Esophagus muscularis mucosa (tissue), 4 donors: ENCODE data around the gene DACT2.
"Not testable (repeated sequence)": the region's sequence is repeated elsewhere in the genome, so short reads cannot be mapped to it uniquely, and the experiment has no call there.

Experiments used
- EP300 ChIP-seq: sonication (generic); formaldehyde crosslinking; IDR thresholded peaks from one replicate; pipeline ENCODE4 v1.6.1; 2017; ENCODE audit warnings: antibody characterized with exemption
- POLR2A ChIP-seq: fragments of 450-650 bp; IDR thresholded peaks from one replicate; pipeline ENCODE4 v1.6.1; 2017; ENCODE audit warnings: antibody characterized with exemption, moderate library complexity, mild to moderate bottlenecking, low read depth
- TF ChIP-seq, protein P1 (sequence below), 3 experiments: fragments of 200-600 bp in 2 of 3; fragments of 450-650 bp in 1 of 3; sonication (generic) in 2 of 3; IDR thresholded peaks; one replicate each; pipeline ENCODE4 v1.5.1; 2017 to 2019; ENCODE audit warnings: antibody characterized with exemption in 3 of 3, mild to moderate bottlenecking in 2 of 3, moderate library complexity in 1 of 3

DNA sequence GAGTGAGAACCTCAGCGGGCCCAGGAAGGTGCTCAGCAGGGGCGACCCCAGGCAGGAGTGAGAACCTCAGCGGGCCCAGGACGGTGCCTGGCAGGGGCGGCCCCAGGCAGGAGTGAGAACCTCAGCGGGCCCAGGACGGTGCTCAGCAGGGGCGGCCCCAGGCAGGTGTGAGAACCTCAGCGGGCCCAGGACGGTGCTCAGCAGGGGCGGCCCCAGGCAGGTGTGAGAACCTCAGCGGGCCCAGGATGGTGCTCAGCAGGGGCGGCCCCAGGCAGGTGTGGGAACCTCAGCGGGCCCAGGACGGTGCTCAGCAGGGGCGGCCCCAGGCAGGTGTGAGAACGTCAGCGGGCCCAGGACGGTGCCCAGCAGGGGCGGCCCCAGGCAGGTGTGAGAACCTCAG lies 37.3 kb upstream of the DACT2 start:
- TF ChIP-seq, protein P1, sequence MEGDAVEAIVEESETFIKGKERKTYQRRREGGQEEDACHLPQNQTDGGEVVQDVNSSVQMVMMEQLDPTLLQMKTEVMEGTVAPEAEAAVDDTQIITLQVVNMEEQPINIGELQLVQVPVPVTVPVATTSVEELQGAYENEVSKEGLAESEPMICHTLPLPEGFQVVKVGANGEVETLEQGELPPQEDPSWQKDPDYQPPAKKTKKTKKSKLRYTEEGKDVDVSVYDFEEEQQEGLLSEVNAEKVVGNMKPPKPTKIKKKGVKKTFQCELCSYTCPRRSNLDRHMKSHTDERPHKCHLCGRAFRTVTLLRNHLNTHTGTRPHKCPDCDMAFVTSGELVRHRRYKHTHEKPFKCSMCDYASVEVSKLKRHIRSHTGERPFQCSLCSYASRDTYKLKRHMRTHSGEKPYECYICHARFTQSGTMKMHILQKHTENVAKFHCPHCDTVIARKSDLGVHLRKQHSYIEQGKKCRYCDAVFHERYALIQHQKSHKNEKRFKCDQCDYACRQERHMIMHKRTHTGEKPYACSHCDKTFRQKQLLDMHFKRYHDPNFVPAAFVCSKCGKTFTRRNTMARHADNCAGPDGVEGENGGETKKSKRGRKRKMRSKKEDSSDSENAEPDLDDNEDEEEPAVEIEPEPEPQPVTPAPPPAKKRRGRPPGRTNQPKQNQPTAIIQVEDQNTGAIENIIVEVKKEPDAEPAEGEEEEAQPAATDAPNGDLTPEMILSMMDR (IDR thresholded peaks at IDR 0.05), result not testable (repeated sequence)
- not testable (repeated sequence) for TF ChIP-seq POLR2A, EP300
